Middle frontal gyrus (tissue), 1 donor: ENCODE results near the gene PSMB11.

ENCODE experiments used
- DNase-seq: peaks from one replicate; pipeline ENCODE4 v3.0.0-alpha.2; 2015; ENCODE audit warnings: low spot score; ENCODE audit errors: extremely low spot score

PSMB11 gene

GRCh38 chr14:23085458-23085857 lies 43.4 kb downstream of the PSMB11 start:
- DNase-seq: no peak

- no peak for DNase-seq
These were observed 44.6 kb downstream of the PSMB11 start for GRCh38 chr14:23086565-23086964.

GRCh38 chr14:23089498-23090253 lies 47.7 kb downstream of the PSMB11 start:
- DNase-seq: no peak

GRCh38 chr14:23090254-23090636 lies 48.2 kb downstream of the PSMB11 start:
- no peak for DNase-seq

- no peak for DNase-seq
These were observed 49.5 kb downstream of the PSMB11 start for GRCh38 chr14:23091294-23092225.

GRCh38 chr14:23093104-23093503 lies 51.1 kb downstream of the PSMB11 start:
- DNase-seq: no peak

- no peak for DNase-seq
These were observed 51.5 kb downstream of the PSMB11 start for GRCh38 chr14:23093526-23093925.
